Astrocyte (in vitro differentiated cells and primary cell): Measurements from ENCODE around the gene GLTPD2. TPM values are rescaled to one million over a fixed set of nuclear protein-coding genes. Genes with fewer than 3 reads are reported as not detected.

ENCODE experiments used
- DNase-seq: peaks from one replicate; pipeline ENCODE4 v3.0.0-alpha.2; 2010; ENCODE audit warnings: low read depth
- FAIRE-seq: peaks from 2 replicates; lab custom pipeline; 2011; peaks lifted over from hg19 to GRCh38; lab: Jason Lieb, UNC
- H2AFZ ChIP-seq: 2 replicates; pipeline ENCODE4 v1.6.0; 2012; ENCODE audit warnings: low read depth, low read length, inconsistent platforms
- H3K27ac ChIP-seq: 2 replicates; pipeline ENCODE4 v1.5.1; 2011; ENCODE audit warnings: low read depth, low read length, inconsistent platforms
- H3K27me3 ChIP-seq: 2 replicates; pipeline ENCODE4 v1.6.0; 2011; ENCODE audit warnings: low read length, inconsistent platforms; ENCODE audit not compliant: insufficient read depth
- H3K36me3 ChIP-seq: 2 replicates; pipeline ENCODE4 v1.5.1; 2011; ENCODE audit warnings: low read length, inconsistent platforms; ENCODE audit not compliant: insufficient read depth
- H3K4me1 ChIP-seq: 2 replicates; pipeline ENCODE4 v1.5.1; 2011; ENCODE audit warnings: low read length, inconsistent platforms; ENCODE audit not compliant: insufficient read depth
- H3K4me2 ChIP-seq: 2 replicates; pipeline ENCODE4 v1.6.0; 2012; ENCODE audit warnings: low read length, inconsistent platforms
- H3K4me3 ChIP-seq: 2 replicates; pipeline ENCODE4 v1.5.1; 2011; ENCODE audit warnings: low read depth, mild to moderate bottlenecking, low read length, inconsistent platforms; ENCODE audit not compliant: insufficient read depth
- H3K79me2 ChIP-seq: 2 replicates; pipeline ENCODE4 v1.6.0; 2012; ENCODE audit warnings: mild to moderate bottlenecking, low read length, inconsistent platforms; ENCODE audit not compliant: insufficient read depth
- H3K9ac ChIP-seq: 2 replicates; pipeline ENCODE4 v1.6.0; 2012; ENCODE audit warnings: mild to moderate bottlenecking, low read length, inconsistent platforms
- H3K9me3 ChIP-seq: 2 replicates; pipeline ENCODE4 v1.5.1; 2012; ENCODE audit warnings: low read depth, mild to moderate bottlenecking, low read length, inconsistent platforms; ENCODE audit not compliant: insufficient read depth
- H4K20me1 ChIP-seq: 2 replicates; pipeline ENCODE4 v1.6.0; 2012; ENCODE audit warnings: low read length, inconsistent platforms; ENCODE audit not compliant: insufficient read depth
- H3K27ac Mint-ChIP-seq: one replicate; pipeline ENCODE4 v1.8.0; 2021; ENCODE audit warnings: mild to moderate bottlenecking, mixed read lengths; ENCODE audit not compliant: unreplicated experiment
- H3K27me3 Mint-ChIP-seq: one replicate; pipeline ENCODE4 v1.8.0; 2021; ENCODE audit warnings: low read depth, mixed read lengths; ENCODE audit not compliant: unreplicated experiment
- H3K36me3 Mint-ChIP-seq: one replicate; pipeline ENCODE4 v1.8.0; 2021; ENCODE audit warnings: low read depth, mixed read lengths; ENCODE audit not compliant: unreplicated experiment
- H3K4me1 Mint-ChIP-seq: one replicate; pipeline ENCODE4 v1.8.0; 2021; ENCODE audit warnings: low read depth, mixed read lengths; ENCODE audit not compliant: unreplicated experiment
- H3K4me3 Mint-ChIP-seq: one replicate; pipeline ENCODE4 v1.8.0; 2021; ENCODE audit warnings: mild to moderate bottlenecking, moderate library complexity, mixed read lengths; ENCODE audit not compliant: unreplicated experiment
- H3K9me3 Mint-ChIP-seq: one replicate; pipeline ENCODE4 v1.8.0; 2021; ENCODE audit warnings: mild to moderate bottlenecking, mixed read lengths; ENCODE audit not compliant: unreplicated experiment
- EZH2 ChIP-seq: IDR thresholded peaks from 2 replicates; pipeline ENCODE4 v1.6.1; 2012; ENCODE audit warnings: mild to moderate bottlenecking, low read length, inconsistent platforms; ENCODE audit not compliant: insufficient read depth
- total RNA-seq: library from RNA; stranded (reverse); gene quantifications from 2 replicates; pipeline ENCODE4 v1.2.1, GENCODE V29; 2021
- TF ChIP-seq, protein P1 (sequence below): IDR thresholded peaks from 2 replicates; pipeline ENCODE4 v1.5.1; 2011; ENCODE audit warnings: low read depth, mild to moderate bottlenecking, inconsistent platforms, low read length, moderate library complexity; ENCODE audit not compliant: insufficient read depth

The GLTPD2 gene
- total RNA-seq, 1 donor from 2014 or later, result not detected

DNA sequence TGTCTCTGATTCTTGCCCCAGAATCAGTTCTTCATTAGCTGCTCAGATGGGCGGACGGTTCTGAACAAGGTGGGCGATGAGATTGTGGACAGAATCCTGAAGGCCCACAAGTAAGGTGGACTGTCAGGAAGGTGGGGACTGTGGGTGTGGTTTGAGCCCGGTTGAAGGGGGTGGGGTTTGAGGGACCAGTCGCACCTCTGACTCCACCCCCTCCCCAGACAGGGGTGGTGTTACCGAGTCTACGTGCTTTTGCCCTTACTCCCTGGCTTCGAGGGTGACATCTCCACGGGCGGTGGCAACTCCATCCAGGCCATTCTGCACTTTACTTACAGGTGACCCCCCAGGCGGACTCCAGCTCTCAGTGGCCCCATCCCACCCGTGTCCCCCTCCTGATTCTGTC, 29.5 kb downstream of the GLTPD2 start:
- Histone ChIP-seq H2AFZ (no peak overlapping the region), H3K79me2 (no peaks in the 10 kb centered on the region), H4K20me1 (peaks cover 5% of the 10 kb centered on the region), H3K27ac (no peak overlapping the region), H3K9ac (no peak overlapping the region), H3K36me3 (peaks cover 3% of the 10 kb centered on the region), H3K4me3 (no peak overlapping the region), H3K27me3 (no peaks in the 10 kb centered on the region), H3K4me1 (no peaks in the 10 kb centered on the region), H3K9me3 (no peaks in the 10 kb centered on the region), H3K4me2 (no peak overlapping the region)
- Mint-ChIP-seq H3K4me3 (no peak overlapping the region), H3K27me3 (no peaks in the 10 kb centered on the region), H3K4me1 (no peaks in the 10 kb centered on the region), H3K27ac (no peak overlapping the region), H3K36me3 (peaks cover 25% of the 10 kb centered on the region), H3K9me3 (no peaks in the 10 kb centered on the region)
- no peak for TF ChIP-seq EZH2
- TF ChIP-seq, protein P1, sequence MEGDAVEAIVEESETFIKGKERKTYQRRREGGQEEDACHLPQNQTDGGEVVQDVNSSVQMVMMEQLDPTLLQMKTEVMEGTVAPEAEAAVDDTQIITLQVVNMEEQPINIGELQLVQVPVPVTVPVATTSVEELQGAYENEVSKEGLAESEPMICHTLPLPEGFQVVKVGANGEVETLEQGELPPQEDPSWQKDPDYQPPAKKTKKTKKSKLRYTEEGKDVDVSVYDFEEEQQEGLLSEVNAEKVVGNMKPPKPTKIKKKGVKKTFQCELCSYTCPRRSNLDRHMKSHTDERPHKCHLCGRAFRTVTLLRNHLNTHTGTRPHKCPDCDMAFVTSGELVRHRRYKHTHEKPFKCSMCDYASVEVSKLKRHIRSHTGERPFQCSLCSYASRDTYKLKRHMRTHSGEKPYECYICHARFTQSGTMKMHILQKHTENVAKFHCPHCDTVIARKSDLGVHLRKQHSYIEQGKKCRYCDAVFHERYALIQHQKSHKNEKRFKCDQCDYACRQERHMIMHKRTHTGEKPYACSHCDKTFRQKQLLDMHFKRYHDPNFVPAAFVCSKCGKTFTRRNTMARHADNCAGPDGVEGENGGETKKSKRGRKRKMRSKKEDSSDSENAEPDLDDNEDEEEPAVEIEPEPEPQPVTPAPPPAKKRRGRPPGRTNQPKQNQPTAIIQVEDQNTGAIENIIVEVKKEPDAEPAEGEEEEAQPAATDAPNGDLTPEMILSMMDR, result no peak
- no peak for FAIRE-seq
- DNase-seq, result no peak

DNA sequence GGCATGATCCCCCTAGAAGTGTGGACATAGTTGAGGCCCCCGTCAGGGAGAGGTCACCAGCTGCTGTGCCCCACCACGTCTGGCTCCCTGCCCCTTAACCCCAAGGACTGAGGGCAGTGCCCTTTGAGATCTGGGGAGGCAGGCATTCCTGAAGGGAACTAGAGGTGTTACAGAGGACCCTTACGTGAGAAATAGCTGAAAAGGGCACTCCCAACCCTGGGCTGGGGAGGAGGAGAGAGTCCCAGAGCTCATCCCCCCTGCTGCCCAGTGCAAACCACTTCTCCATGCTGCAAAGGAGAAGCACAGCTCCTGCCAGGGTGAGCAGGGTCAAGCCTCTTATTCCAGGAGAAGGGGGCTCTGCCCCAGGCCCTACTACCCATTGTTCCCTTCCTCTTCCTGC, 34.1 kb downstream of the GLTPD2 start:
- H3K27me3 ChIP-seq, result no peaks in the 10 kb centered on the region
- no peak for TF ChIP-seq EZH2
- TF ChIP-seq, protein P1, result no peak

DNA sequence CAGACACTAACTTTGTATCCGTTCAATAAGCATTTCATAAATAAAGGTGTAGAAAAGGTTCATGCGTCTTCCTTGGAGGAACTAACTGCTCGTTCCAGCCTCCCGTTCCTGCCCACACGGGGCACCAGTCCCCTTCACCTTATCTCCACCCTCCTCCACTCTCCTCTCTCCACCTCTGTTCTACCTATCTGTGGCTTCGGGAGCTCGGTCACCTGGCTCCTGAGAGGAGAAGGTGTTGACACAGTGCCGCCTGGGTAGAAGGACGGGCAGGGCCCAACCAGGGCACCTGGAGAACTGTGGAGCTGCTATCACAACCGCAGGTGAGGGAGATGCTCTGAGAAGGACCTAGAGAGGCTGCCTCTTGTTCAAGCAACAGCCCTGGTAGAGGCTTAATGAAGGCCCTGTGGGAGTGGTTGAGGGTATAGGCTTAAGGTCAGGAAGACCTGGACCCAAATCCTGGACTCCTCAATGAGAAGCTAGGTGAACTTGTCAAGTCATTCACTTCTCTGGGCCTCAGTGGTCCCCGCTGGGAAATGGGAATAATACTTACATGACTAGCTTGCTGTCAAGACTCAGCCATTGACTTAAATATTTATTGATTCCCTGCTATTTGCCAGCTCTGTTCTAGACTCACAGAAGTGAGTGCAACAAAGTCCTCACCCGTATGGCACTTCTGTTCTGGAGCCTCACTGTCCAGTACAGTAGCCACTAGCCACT, 34.8 kb downstream of the GLTPD2 start:
- Histone ChIP-seq H4K20me1 (no peaks in the 10 kb centered on the region), H3K79me2 (no peaks in the 10 kb centered on the region), H3K4me1 (no peaks in the 10 kb centered on the region), H3K9ac (no peak overlapping the region), H3K27me3 (no peaks in the 10 kb centered on the region), H3K27ac (no peak overlapping the region), H3K4me2 (no peak overlapping the region), H3K36me3 (no peaks in the 10 kb centered on the region), H3K9me3 (no peaks in the 10 kb centered on the region), H3K4me3 (no peak overlapping the region), H2AFZ (no peak overlapping the region)
- no peak for FAIRE-seq
- no peaks in the 10 kb centered on the region for H3K4me1 Mint-ChIP-seq
- H3K27ac Mint-ChIP-seq, result no peak overlapping the region
- no peaks in the 10 kb centered on the region for H3K9me3 Mint-ChIP-seq
- H3K36me3 Mint-ChIP-seq, result peaks cover 14% of the 10 kb centered on the region
- H3K27me3 Mint-ChIP-seq, result no peaks in the 10 kb centered on the region
- TF ChIP-seq, protein P1, result no peak
- TF ChIP-seq EZH2, result no peak
- no peak for DNase-seq
- H3K4me3 Mint-ChIP-seq, result no peak overlapping the region

More for the DNA sequence above, 34.1 kb downstream of the GLTPD2 start:
- FAIRE-seq, result no peak
- no peak for DNase-seq
- H4K20me1 ChIP-seq, result no peaks in the 10 kb centered on the region
- H3K4me3 ChIP-seq, result no peak overlapping the region
- no peaks in the 10 kb centered on the region for H3K79me2 ChIP-seq
- no peaks in the 10 kb centered on the region for H3K4me1 Mint-ChIP-seq
- no peaks in the 10 kb centered on the region for H3K9me3 Mint-ChIP-seq
- H3K9me3 ChIP-seq, result no peaks in the 10 kb centered on the region
- H3K4me1 ChIP-seq, result no peaks in the 10 kb centered on the region
- no peak overlapping the region for H2AFZ ChIP-seq
- no peak overlapping the region for H3K9ac ChIP-seq
- H3K36me3 ChIP-seq, result no peaks in the 10 kb centered on the region
- no peak overlapping the region for H3K4me2 ChIP-seq
- H3K27ac Mint-ChIP-seq, result no peak overlapping the region
- H3K27me3 Mint-ChIP-seq, result no peaks in the 10 kb centered on the region
- no peak overlapping the region for H3K4me3 Mint-ChIP-seq
- H3K36me3 Mint-ChIP-seq, result peaks cover 11% of the 10 kb centered on the region
- H3K27ac ChIP-seq, result no peak overlapping the region
